ENCODE measurements around the gene HOXA6. TPM values are rescaled to one million over a fixed set of nuclear protein-coding genes. Genes with fewer than 3 reads are reported as not detected.

Gene HOXA6
- polyA plus RNA-seq, 3 donors = not detected

GRCh38 chr7:27161214-27161720 lies 13.7 kb upstream of the HOXA6 start:
- peaks cover 62 to 92% of the 10 kb centered on the region in 2 donors for H3K27me3 ChIP-seq (ENCODE audit: control insufficient read depth in 2 of 2, insufficient read depth in 2 of 2, low read length in 2 of 2)
- H3K27ac Mint-ChIP-seq = peak overlapping the region in 5 of 7 donors; percentile 14 to 80 (median 30)
- H2AFZ ChIP-seq (ENCODE audit: insufficient read depth, low read depth, low read length, poor library complexity, severe bottlenecking) = peak overlapping the region; percentile 90

More at GRCh38 chr7:27161214-27161720, 13.7 kb upstream of the HOXA6 start:
- H3K4me3 ChIP-seq (replicated peaks in 1 of 3; ENCODE audit: low read depth in 2 of 3, low read length in 3 of 3) = peak overlapping the region; percentile 53 to 94 (median 79)
- H3K36me3 ChIP-seq (replicated peaks in 1 of 2; ENCODE audit: control insufficient read depth in 1 of 2, insufficient read depth in 2 of 2, low read length in 2 of 2) = no peaks in the 10 kb centered on the region
- H3K4me2 ChIP-seq (replicated peaks; ENCODE audit: extremely low read depth, low read length, poor library complexity, severe bottlenecking) = peak overlapping the region; percentile 92
- H3K79me2 ChIP-seq (ENCODE audit: insufficient read depth, low read length) = peaks cover 7% of the 10 kb centered on the region
- Mint-ChIP-seq H3K27me3 (ENCODE audit: low read depth in 3 of 3) (peaks cover 84 to 93% (median 85%) of the 10 kb centered on the region in 3 donors), H3K4me3 (peak overlapping the region; percentile 86), H3K4me1 (peaks cover 66% of the 10 kb centered on the region), H3K9me3 (peaks cover 0 to 48% (median 29%) of the 10 kb centered on the region in 7 donors), H3K36me3 (peaks cover 8 to 35% of the 10 kb centered on the region in 2 donors)
- H3K27ac ChIP-seq (ENCODE audit: low read depth in 1 of 2, low read length in 2 of 2) = peak overlapping the region in 1 of 2 donors; percentile 52
- H3K4me1 ChIP-seq (ENCODE audit: control insufficient read depth in 1 of 2, insufficient read depth in 2 of 2, low read length in 2 of 2) = peaks cover 61 to 77% of the 10 kb centered on the region in 2 donors
- H3K9me3 ChIP-seq (replicated peaks in 1 of 2; ENCODE audit: control insufficient read depth in 1 of 2, insufficient read depth in 1 of 2, low read length in 2 of 2) = peaks cover 7 to 39% of the 10 kb centered on the region in 2 donors
- H4K20me1 ChIP-seq (ENCODE audit: insufficient read depth, low read length) = no peaks in the 10 kb centered on the region
- peak overlapping the region; percentile 37 for H3K9ac ChIP-seq (ENCODE audit: insufficient read depth, low read length, poor library complexity, severe bottlenecking)
- TF ChIP-seq CTCF (IDR thresholded peaks at IDR 0.05) = peak; percentile 72
- intact Hi-C loops (cut with micrococcal nuclease) = loop anchor here (5.0 to 10.0 kb wide), 4 partner anchors 306 to 794 kb away; no protein-coding TSS in a partner anchor
- peak; percentile 70 to 81 (median 76) for DNase-seq
- WGBS (ENCODE audit: insufficient coverage) = 0% methylated on average over 7 of the region's 27 CpGs

All from CD14-positive monocyte (primary cell).